Endothelial cell of umbilical vein (primary cell): ENCODE data around the gene SPDYE6.

Experiments
- CTCF ChIP-seq, 2 donors: IDR thresholded peaks; 1 replicate in 1 of 2; 2 replicates in 1 of 2; pipeline ENCODE4 v1.5.1; 2011; ENCODE audit warnings: low read length in 2 of 2, mild to moderate bottlenecking in 2 of 2, moderate library complexity in 2 of 2, control low read depth in 1 of 2, inconsistent platforms in 1 of 2, low read depth in 1 of 2; ENCODE audit not compliant: insufficient read depth in 1 of 2; ENCODE audit errors: extremely low read depth in 1 of 2
- EZH2 ChIP-seq: IDR thresholded peaks from 2 replicates; pipeline ENCODE4 v1.6.1; 2012; ENCODE audit warnings: borderline replicate concordance, low read depth, mild to moderate bottlenecking, moderate library complexity, low read length, inconsistent platforms; ENCODE audit not compliant: severe bottlenecking
- POLR2A ChIP-seq: IDR thresholded peaks from 2 replicates; pipeline ENCODE4 v1.6.1; 2012; ENCODE audit warnings: low read depth, mild to moderate bottlenecking, control low read depth, low read length
- POLR2AphosphoS5 ChIP-seq: IDR thresholded peaks from 2 replicates; pipeline ENCODE4 v1.6.1; 2012; ENCODE audit warnings: low read depth, mild to moderate bottlenecking, control low read depth, low read length, moderate library complexity; ENCODE audit not compliant: insufficient read depth

- no peak for TF ChIP-seq POLR2AphosphoS5
- TF ChIP-seq CTCF (IDR thresholded peaks at IDR 0.05; ENCODE audit: extremely low read depth in 1 of 2, insufficient read depth in 1 of 2, low read depth in 1 of 2, low read length in 2 of 2), result peak; percentile 90 to 97
- no peak for TF ChIP-seq POLR2A
- TF ChIP-seq EZH2, result no peak
These were observed 34.6 kb upstream of the SPDYE6 start for GRCh38 chr7:102390697-102391484.
